HK-2 (cell line): Measurements from ENCODE around the gene SEC63.
"Not testable (repeated sequence)": the region's sequence is repeated elsewhere in the genome, so short reads cannot be mapped to it uniquely, and the experiment has no call there.

Experiments used
- DNase-seq: peaks from one replicate; pipeline ENCODE4 v3.0.0-alpha.2; 2018; ENCODE audit not compliant: unreplicated experiment

Gene SEC63

DNA sequence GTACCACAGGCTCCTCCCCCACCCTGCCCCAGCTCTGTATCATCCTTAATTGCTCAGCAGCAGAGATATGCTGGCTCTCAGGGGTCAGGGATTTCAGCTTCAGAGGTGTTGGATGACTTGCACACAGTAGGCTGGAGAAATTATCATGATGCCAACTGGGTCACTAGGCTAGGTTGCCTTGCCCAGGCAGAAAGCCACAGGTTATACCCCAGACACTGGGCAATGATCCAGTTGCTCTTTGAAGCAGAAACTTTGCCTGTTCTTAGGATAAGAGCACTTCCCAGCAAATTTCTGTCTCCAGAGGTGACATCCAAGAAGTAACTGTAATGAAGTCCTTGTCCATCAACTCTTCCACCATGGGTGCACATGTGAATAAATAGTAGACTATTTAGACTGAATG lies 95.6 kb downstream of the SEC63 start:
- DNase-seq = peak; percentile 26

DNA sequence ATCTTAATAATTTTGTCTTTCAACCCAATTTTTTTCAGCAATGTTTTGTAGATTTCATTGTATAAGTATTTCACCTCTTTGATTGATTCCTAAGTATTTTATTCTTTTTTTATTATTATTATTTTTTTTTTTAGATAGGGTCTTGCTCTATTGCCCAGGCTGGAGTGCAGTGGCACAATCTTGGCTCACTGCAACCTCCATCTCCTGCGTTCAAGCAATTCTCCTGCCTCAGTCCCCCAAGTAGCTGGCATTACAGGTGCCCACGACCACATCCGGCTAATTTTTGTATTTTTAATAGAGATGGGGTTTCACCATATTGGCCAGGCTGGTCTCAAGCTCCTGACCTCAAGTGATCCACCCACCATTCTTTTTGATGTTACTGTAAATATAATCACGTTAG lies 97.0 kb downstream of the SEC63 start:
- not testable (repeated sequence) for DNase-seq

DNA sequence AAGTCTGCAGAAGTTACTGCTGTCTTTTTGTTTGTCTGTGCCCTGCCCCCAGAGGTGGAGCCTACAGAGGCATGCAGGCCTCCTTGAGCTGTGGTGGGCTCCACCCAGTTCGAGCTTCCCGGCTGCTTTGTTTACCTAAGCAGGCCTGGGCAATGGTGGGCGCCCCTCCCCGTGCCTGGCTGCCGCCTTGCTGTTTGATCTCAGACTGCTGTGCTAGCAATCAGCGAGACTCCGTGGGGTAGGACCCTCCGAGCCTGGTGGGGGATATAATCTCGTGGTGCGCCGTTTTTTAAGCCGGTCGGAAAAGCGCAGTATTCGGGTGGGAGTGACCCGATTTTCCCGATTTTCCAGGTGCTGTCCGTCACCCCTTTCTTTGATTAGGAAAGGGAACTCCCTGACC lies 97.9 kb downstream of the SEC63 start:
- DNase-seq = not testable (repeated sequence)

DNA sequence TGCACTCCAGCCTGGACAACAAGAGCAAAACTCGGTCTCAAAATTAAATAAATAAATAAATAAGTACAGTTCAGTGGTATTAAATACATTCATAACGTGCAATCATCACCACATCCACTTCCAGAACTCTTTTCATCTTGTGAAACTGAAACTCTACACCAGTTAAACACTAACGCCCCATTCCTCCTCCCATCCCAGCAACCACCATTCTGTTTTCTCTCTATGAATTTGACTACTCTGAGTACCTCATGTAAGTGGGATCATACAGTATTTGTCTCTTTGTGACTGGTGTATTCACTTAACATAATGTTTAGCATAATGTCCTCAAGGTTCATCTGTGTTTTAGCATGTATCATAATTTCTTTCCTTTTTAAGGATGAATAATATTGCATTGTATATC lies 104.8 kb downstream of the SEC63 start:
- no peak for DNase-seq

DNA sequence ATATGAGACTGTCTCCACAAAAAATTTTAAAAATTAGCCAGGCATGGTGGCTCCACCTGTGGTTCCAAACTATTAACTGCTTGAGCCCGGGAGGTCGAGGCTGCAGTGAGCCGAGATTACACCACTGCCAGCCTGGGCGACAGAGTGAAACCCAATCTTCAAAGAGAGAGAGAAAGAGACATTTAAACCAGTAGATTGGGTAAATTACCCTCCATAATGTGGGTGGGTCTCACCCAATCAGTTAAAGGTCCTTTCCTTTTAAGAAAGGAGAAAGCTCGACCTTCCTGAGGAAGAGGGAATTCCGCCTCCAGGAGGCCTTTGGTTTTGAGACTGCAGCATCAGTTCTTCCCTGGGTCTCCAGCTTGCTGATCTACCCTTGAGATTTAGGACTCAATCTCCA lies 108.7 kb downstream of the SEC63 start:
- DNase-seq = no peak

DNA sequence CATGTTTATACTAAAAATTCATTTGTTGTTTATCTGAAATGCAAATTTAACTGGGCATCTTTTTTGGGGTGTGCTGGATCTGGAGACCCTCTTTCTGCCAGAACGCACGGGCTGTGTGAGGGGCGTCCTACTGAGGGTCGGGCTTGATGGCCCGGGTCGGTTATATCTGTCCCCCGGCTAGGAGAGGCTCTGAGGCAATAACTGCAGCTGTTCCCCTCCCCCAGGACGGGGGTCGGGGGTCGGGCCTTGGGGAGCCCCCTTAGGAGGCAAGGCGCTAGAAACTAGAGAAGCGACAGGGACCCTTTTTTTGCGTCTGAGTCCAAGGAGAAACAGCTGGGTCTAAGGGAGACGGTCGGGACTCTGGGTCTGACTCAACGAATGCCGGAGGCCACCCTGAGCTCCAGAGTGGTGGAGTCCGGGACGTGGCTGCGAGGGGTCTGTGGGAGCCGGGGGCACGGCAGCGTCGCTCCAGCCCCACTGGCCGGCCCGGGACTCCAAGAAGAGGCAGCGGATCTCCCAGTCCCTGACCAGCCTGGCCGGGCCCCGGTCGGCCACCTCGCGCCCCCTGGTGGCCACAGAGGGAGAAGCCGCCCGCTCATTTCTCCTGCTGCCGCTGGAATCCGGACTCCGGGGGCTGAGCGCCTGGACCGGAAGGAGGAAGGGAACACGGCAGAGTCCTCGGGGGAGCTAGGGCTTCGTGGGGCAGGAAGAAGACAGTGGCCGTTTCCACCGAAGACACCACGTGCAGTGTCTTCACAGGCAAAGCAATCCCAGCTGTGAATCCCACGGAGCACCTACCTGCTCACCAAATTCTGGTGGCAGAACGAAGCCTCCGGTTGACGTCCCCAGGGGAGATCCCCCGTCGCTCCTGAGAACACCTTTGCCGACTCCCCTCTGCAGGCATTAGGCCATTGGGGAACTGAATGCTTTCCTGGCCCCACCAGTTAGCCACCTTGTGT lies 109.9 kb downstream of the SEC63 start:
- peak; percentile 94 for DNase-seq

DNA sequence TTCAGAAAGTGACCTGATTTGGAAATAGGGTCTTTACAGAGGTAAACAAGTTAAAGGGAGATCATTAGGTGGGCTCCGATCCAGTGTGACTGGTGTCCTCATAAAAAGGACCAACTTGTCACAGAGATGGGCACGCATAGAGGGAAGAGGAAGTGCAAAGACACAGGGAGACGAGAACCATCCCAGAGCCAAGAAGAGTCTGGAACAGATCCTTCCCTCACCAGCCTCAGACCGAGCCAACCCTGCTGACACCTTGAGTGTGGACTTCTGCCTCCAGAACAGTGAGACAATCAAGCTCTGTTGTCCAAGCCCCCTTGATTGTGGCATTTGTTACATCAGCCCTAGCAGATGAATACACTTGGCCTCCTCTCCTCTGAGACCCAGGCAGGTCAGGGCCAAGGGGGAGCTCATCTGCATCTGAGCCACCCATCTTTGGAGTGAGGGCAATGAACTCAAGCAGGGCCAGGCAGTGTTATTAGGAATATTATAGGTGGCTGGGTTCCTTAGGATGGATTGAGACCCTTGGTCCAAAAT lies 111.7 kb downstream of the SEC63 start:
- no peak for DNase-seq

DNA sequence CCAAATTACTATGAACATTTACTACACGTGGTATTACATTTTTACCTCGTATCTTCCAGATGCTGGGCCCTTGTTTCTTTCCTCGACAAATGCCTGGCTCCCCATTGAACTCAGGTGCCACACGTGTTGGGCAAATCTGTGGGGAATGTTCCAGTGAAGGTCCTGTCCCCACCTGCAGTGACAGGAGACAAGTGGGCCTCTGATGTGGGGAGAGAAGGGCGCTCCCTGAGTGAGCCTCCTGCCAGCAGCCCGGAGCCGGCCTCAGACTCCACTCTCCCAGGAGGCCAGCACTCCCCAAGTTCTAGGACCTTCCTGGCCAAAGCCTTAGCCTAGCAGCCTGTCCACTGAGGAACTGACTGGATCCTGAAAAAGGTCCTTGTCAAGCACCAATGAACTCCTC lies 112.2 kb downstream of the SEC63 start:
- no peak for DNase-seq

DNA sequence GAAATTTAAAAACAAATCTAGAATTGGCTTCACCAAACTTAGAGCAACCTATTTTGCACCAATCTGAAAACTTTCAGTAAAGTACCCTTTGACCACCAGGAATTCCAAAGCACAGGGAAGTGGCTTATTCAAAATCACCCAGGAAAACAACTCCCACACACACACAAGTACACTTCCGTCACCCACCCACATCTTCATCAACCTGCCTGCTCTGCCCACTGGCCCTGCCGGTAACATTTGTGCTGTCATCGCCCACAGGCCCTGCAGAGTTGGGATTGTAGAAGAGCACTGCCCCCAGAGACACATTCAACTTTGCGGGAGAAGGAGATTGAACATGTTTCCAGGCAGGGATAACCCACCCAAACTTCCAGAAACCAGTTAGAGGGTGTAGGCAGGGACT lies 114.6 kb downstream of the SEC63 start:
- DNase-seq = no peak

DNA sequence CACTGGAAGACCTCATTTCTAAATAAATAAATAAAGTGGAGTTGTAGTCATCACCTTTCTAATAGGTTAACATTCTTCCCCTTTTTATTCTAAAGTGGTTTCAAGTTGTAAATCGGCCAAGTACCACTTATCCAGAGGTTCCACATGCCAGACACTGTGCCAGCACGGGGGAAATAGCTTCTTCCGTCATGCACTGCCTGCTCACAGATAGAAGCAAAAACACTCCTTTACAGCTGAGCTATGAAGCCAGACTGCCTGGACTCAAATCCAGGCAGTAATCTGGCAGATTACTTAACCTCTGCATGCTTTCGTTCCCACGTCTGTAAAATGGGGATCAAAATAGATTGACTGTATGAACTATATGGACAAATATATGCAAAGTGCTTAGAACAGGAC lies 116.7 kb downstream of the SEC63 start:
- DNase-seq = no peak

DNA sequence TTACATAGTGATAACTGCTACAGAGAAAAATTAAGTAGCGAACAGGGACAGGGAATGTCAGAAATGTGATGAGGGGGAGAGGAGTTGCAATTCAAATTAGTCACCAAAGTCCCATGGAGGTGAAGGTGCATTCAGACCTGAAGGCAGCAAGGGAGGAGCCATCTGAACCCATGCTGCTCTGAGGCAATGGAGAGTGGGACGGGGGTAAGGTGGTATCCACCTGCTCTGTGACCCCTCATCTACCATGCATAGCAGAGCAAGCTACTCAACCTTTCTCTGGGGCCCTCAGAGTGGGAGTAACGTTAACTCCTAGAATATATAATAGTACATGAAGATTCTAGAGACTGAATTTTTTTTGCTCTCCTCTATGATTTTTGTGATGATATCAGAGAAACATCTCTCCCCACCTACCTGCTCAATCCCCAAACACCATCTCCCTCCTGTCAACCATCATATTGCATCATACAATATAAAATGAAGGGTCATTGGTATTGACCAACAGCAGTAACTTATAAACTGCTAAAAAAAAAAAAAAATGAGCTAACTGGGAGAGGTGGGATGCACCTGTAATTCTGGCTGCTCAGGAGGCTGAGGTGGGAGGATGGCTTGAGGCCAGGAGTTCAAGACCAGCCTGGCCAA lies 117.3 kb downstream of the SEC63 start:
- no peak for DNase-seq

DNA sequence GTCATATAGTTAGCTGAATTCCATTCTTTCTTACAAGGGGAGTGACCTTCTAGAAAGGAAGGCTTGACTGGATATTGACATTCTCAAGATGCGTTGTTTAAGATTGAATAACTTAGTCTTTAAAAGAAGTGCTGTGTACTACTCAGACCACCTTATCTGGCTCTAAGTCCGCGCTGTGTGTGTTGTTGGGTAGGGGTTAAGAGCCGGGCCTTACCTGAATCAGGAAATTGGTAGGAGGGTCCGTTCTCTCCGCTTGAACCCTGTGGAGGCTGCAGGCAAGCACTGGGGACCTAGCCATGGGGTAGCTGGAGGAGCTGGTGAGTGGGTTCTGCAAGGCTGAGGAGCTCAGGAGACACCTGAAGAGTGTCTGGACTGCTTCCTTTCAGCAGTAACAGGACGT lies 124.9 kb downstream of the SEC63 start:
- no peak for DNase-seq

DNA sequence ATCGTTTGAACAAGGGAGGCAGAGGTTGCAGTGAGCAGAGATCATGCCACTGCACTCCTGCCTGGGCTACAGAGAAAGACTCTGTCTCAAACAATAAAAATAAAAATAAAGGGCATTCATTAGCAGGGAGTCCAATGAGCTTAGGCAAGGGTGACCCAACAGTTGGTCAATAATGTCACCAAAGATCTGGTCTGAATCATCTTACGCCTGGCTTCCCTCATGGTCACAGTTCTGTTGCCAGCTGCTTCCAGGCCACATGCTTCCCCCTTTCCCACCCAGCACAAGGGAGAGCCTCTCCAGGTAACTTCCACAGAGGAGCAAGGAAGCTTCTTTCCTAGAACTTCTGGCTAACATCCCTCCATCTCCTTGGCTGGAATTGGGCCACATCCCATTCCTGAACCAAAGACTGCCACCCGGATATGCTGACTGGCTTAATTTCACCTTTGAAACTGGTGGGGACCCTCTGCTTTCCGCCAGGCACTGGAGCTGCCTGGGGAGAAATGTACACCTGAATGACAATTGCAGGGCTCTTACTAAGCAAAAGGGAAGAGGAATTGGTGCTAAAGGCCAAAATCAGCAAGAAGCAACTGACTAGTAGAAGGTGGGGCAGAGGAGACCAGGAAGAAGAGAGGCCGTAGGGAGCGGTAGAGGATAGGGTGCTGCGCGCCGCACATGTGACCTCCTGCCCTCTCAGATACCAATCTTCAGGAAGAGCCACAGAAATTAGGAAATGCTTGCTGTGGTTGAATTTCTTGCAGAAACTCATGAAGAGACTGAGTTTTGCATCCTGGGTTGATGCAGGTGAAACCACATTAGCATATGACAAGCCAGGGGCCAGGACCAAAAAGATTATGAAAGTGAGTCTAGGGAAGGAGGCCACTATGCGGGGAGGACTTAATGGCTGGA lies 125.6 kb downstream of the SEC63 start:
- DNase-seq = no peak

DNA sequence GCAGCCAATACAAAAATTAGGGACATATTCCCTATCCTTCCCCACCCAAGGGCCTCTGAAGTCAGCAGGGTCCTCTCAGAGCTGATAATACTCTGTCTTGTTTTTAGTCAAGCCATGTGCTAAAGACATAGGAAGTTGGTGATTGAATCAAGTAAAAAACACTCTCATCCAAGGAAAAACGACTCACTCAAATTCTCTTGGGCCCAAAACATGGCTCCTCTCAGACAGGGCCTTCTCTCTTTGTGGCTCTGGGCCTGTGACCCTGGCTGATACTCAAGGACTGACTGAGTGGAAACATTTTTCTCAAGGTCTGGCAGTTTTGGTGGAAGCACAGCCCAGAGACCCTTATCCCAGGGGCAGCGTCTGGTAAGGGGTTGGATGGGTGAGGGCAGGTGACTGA lies 127.9 kb downstream of the SEC63 start:
- DNase-seq = no peak

DNA sequence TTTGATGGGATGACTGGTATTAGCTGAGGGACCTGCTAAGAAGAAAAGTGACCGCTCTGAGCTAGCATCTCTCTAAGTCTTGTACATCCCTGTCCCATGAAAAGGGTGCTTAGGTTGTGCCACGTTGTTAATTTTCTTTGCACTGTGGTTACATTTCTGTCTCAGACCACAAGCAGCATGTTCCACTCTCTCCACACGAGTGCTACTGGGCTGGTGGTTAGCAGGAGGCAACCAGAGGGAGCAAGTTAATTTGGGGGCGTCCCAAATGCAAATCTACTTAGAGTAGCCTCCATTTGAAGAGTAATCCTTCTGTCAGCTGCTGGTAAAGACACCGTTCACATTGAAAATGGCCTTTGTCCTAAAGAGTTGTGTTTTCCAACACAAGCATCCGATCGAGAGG lies 130.5 kb downstream of the SEC63 start:
- no peak for DNase-seq

DNA sequence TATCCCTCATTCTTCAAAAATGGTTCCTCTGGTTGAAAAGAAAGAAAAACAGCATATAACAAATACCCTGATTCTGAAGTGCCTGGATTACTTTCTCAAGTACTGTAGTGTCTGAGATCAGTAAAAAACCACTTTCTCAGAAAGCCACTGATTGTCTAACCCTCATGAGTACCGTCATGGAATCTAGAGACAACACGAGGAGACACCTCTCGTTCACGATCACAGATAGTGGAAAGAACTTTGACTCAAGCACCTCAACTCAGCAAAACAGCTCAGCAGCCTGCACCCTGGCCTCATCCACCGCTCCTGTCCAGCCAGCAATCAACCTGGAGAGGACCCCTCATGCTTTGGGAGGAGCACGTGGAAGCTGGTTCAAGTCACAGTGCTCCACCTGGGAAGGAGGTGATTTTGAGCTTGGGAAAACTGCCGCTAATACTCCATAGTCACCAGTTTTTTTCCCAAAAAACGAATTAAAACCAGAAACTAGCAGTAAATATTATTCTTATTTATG lies 134.9 kb downstream of the SEC63 start:
- no peak for DNase-seq

DNA sequence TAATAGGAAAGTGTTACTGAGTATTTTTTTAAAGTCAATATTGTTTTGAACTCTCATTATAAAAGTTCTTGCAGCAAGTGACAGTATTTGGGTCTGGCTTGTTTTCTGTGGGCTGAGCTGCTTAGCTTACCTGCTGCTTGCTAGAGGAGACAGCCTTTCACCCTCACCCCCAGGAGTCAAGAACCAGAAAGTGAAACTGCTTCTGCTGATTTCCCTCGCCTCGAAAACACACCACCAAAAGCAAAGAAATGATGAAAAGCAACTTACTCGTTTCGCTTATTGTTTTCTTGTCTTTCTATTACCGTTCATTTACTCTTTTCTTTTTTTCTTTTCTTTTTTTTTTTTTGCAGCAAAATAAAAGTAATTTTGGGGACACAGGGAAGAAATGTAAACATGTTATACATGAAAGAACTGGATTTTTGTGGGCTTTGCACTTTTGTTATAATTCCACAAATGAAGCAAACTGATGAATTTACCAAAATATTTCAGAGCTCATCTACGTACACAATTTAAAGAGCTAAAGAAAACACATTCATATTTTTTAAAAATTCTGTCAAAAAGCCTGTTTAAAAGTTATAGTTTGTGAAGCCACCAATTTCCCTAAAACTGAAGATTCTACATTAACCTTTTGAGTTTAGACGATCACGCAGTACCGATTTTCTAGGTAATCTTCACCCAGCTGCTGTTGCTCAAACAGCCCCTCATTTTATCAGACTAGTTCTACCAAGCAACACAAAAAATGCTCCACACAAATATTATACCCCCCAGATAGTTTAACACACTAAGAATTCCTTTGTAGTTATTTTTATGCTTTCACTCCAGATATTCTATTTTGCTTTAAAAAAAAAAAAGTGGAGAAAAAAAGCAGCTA lies 135.6 kb downstream of the SEC63 start:
- no peak for DNase-seq

DNA sequence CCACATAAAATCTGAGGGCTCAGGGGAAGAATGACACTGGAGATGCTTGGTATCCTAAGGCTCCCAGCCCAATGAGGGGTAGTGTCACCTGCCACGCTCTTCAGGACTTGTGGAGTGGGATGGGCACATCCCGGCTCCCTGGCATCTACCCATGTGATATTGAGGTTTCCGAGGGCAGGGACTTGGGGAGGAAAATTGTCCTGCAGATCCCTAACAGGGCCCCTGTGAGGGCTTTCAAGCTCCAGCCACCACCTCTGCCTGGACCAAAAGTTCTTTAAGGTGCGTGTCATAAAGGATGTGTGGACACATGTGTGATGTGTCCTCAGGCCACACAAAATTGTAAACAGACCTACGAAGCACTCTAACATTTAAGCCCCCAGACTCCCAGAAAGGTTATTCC lies 136.4 kb downstream of the SEC63 start:
- DNase-seq = no peak

DNA sequence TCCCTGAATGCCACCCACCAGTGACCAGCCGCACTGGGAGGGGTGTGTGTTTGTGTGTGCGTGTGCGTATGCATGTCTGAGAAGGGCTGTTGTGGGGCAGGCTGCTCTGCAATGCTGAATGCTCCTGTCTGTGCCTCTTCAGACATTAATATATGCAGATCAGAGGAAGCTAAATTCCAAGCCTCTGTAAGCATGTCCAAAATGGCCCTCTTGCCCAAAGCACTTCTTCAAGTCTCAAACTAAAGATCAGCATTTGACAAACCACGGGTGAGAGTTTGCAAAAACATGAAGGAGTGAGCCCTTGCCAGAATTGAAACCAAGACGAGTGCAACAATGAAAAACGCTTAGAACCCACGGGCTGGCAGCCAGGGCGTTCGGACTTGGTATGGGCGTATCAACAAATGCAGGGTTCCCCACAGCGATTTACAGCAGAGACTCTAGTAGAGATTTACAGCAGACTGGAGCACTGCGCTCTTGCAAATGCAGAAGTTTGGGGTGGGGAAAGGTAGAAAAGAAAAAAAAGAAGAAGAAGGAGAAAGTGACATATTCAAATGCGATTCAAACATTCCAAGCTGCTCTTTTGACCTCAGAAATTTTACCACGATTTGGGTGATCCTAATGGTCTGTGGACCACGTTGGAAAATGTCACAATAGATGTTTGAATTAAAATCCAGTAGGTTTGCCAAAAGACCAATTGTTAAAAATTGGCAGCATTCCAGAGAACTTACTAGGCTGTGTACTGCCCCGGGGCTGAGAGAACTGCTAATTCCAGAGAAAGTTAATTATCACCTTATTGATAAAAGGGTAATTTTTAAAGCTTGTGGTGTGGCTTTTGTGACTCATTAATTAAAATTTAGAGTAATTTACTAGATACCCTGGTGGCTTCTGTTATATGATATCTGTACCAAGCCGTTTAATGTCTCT lies 137.4 kb downstream of the SEC63 start:
- DNase-seq = no peak

DNA sequence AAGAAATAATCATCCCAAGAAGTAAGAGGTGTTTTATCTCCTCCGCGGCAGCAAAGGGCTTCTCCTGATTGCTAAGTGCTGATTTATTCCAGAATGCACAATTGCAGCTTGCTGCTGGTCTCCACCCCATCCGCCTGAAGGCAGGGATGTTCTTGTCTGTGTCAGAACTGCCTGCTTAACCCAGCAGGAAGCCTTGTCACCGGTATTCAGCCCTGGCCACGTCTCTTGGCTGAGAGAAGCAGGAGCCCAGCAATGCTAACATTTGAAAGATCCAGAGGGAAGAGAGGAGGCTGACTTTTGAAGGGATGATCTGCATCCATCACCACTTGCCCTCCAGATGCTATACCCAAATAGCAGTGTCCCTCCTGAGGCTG lies 138.1 kb downstream of the SEC63 start:
- no peak for DNase-seq
